Cardiac septum (tissue), 1 donor: ENCODE data around the gene DIAPH3. TPM values are rescaled to one million over a fixed set of nuclear protein-coding genes. Genes with fewer than 3 reads are reported as not detected.
"Not testable (repeated sequence)": the region's sequence is repeated elsewhere in the genome, so short reads cannot be mapped to it uniquely, and the experiment has no call there.

Source experiments
- DNase-seq: peaks from one replicate; pipeline ENCODE4 v3.0.0-alpha.2; 2020; ENCODE audit warnings: low spot score
- intact Hi-C: fragments of 100-400 bp; cut with DNase I; formaldehyde crosslinking; loops from one replicate; pipeline ENCODE4 v1.14.0; 2022
- total RNA-seq: library from RNA; stranded (reverse); fragmentation: NEBNext Ultra II Directional; extraction: Animal tissue kit (Norgen Biotek cat#: 25700); gene quantifications from one replicate; pipeline ENCODE4 v1.2.1, GENCODE V29; 2021
- donor health status: DM: no; HTN: no; CAD: no.

The DIAPH3 gene
- total RNA-seq, 1 donor from 2014 or later: 0.38 TPM

DNA sequence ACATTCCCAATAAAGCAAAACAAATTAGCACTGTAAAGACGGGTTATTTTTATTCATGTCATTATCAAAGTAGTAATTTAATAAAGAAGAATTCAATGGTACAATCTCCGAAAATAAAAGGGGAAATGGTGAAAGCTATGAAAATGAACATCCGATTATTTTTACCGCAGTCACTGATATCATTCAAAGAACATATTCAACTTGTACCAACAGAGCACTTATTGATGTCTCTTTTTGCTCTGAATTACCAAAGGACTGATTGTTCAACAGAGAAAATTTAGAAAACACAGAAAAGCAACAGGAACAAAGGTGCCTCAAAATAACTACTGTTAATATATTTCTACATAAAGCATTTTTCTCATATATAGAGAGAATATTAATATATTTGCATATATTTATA lies 119.4 kb downstream of the DIAPH3 start:
- DNase-seq: no peak
- intact Hi-C loops: no loop called here

DNA sequence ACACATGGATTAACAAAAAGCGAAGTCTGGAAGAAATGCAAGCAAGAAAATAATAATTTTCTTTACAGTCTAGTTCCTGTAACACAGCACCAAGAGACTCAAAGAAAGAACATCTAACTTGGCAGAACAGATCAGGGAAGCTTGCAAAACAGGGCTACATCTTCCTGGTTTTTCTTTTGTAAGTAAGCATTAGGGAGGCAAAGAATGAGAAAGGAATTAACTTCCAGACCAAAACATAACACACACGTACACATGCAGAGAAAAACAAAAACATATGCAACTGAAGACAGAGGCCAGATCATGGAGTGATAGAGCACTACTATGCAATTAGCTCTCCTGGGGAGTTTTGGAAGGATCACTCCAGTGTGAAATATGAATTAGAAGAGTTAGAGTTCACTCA lies 120.5 kb downstream of the DIAPH3 start:
- no peak for DNase-seq
- intact Hi-C loops: no loop called here

DNA sequence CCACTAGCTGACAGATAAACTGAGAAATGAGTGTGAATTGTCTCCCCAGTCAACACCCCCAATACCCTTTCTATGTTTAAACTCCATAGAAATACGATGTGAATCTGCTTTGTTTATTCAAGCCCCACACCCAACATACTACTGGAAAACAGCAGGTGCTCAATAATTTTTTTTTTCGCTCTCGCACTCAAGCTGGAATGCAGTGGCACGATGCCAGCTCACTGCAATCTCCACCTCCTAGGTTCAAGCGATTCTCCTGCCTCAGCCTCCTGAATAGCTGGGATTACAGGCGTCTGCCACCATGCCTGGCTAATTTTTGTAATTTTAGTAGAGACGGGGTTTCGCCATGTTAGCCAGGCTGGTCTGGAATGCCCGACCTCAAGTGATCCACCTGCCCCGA lies 123.1 kb downstream of the DIAPH3 start:
- DNase-seq, intact Hi-C loops: not testable (repeated sequence)

DNA sequence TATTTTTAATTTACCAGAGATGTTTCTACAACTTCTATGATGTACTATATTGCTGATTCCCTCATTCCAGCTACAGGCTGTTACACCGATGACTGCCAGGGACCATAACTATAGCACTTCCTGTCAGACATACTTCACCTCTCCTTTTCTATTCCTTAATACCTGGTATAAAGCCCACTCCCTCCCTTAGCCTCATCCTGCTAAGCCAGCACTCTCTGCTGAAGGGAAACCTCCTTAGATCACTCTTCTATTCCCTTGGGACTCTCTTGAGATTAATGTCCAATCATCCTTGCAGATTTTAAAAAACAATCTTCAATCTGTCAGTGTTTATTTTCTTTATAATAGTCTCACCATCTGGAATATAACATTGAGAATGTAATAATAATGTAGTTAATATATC lies 127.9 kb downstream of the DIAPH3 start:
- no peak for DNase-seq
- intact Hi-C loops: no loop called here

DNA sequence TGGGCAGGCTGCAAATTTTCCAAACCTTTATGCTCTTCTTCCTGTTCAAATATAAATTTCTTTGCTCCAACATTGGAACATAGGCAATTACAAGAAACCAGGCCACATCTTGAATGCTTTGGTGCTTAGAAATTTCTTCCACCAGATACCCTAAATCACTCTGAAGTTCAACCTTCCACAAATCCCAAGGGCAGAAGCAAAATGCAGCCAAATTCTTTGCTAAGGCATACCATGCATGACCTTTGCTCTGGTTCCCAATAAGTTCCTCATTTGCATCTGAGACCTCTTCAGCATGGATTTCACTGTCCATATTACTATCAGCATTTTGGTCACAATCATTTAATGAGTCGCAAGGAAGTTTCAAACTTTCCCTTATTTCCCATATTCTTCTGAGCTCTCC lies 130.9 kb downstream of the DIAPH3 start:
- DNase-seq: no peak
- intact Hi-C loops: no loop called here

DNA sequence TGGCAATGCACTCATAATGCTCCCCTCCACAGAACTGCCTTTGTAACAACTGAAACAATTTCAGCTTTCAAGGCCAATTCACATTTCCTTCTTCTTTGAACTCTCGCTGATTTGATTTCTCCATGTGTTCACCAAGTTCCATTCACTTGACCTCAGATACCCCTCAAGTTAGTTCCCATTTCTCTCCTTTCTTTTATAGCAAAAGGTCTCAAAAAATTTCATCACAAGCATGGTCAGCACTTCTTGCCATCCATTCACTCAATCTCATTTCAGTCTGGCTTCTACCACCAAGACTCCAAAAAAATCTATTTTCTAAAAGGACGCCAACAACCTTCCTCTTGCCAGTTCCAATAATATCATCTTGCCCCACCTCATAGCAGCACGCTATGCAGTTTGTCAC lies 135.7 kb downstream of the DIAPH3 start:
- intact Hi-C loops: no loop called here
- no peak for DNase-seq

DNA sequence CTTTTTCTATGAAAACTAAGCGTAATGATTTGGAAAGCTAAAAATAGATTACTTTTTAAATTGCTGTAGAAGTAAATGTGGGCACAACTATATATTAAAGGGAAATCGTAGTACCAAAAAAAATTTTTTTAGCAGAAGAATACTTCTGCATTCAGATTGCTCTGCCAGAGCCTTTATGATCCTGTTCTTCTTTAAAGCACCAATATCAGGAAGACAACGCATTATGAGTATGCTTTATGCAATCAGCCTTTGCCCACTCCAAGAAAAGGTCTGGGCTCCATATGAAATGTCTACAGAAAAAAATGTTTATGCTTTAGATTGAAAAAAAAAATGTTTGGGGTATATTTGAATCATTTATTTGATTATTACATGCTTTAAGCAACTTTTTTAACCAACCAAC lies 137.4 kb downstream of the DIAPH3 start:
- DNase-seq: no peak
- intact Hi-C loops: no loop called here

DNA sequence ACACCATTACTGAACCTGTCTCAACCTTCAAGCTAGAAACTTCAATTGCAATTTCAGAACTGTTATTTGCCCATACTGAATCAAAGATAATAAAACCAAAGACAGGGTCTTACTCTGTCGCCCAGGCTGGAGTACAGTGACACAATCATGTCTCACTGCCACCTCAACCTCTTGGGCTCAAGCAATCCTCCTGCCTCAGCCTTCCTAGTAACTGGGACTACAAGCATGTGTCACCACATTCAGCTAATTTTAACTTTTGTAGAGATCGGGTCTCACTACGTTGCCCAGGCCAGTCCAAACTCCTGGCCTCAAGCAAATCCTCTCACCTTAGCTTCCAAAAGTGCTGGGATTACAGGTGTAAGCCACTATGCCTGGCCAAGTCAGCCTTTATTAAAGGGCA lies 143.4 kb downstream of the DIAPH3 start:
- no peak for DNase-seq
- intact Hi-C loops: no loop called here

DNA sequence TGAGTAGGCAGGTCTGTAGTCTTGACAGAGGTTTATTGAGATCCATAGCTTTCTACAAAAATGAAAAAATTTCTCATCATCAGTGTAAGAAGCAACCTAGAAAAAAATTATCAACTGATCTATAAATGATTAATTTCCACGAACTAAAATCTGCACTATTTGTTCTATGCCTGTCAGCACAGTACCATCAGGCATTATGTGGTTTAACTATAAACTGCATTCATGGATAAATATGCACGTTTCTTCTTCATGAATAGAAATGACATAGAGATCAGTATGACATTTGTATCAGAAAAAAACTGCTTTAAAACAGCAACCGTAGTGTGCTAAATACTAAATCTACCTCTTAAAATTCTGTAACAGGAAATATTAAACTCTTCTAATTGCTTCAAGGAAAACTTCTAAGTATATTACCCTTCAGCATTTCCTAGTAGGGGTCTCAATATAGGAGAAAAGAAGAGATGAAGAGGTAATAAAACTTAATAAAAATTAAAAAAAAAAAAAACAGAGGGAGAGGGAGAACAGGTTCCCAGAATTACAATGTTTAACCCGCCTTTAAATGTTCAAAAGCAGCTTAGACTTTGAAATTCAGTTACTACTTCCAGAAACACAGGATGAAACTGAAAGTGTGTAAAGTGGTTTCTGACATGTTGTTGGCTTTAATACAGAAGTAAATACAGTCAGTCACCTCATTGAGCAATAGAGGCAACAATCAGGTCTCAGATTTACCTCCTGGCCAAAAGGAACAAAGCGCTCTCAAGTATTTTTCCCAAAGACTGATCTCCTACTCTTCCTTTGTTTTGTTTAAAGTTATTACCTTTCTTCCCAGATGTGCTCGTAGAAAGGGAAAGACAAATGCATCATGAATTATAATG lies 144.4 kb downstream of the DIAPH3 start:
- DNase-seq: no peak
- intact Hi-C loops: no loop called here

DNA sequence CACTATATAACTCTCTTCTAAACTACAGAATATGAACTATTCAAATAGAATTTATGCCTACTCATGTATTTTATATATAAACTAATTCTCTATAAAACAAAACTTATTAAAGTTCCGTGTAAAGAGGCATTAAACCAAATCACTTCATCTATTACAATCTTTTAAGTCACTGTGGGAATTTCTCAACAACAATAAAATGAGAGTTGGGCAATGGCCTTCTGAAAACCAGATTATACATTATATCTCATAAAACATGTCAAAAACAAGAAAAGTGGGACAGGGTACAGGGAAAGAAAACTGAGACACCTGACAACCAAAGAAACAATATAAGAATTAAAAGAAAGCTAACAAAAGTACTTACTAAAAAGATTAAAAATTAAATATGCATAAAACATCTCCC lies 145.2 kb downstream of the DIAPH3 start:
- DNase-seq: no peak
- intact Hi-C loops: no loop called here

DNA sequence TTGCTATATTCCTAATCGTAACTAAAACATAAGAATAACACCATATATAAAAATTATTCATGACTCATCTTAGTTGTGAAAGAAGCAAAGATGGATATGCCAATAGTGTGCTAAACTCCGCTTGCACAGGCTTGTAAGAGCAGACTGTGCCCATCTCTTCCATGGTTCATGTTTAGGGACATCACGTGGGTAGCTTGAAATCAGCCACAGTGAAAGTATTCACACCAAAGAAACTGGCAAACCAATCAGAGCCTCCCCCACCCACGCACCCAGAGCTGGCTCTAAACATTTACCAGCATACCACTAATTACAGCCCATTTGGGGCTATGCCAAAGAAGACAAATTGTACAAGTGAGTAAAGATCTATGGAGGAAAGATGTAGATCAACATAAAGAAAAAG lies 147.5 kb downstream of the DIAPH3 start:
- intact Hi-C loops: no loop called here
- DNase-seq: no peak

DNA sequence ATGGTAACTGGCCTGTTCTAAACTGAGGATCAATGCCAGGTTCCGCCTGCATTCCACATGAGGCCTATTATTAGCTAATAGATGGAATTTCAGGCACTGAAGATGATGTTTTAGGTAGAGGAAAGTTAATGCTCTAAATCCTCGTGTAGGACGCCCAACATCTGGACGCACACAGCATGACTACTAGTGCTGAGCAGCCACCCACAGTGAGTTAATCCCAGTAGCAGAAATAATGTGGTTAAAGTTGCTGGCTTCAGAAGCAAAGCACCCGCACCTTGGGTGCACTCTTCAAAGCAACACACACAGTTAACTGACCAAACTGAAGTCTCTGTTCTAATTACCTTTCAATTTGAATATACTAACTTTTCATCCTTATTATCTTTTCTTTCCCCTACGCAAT lies 150.6 kb downstream of the DIAPH3 start:
- DNase-seq: no peak
- intact Hi-C loops: no loop called here

DNA sequence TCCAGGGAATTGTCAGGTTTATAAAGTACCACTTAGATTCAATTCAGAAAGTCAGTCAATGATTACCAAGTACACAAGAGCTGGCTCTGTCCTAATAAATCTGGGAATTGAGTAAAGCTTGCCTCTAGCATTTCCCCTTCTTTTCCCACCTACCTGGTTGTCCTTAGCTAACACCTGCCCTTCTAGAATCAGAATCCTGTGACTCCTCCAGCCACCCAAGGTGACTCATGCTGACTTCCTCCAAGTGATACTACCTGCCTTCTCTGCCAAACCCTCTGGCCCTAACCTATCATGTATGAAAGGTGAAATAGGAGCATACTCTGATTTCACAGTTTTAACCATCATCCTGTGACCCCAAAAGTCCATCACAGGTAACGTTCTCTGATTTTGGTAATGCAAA lies 151.2 kb downstream of the DIAPH3 start:
- no peak for DNase-seq
- intact Hi-C loops: no loop called here

DNA sequence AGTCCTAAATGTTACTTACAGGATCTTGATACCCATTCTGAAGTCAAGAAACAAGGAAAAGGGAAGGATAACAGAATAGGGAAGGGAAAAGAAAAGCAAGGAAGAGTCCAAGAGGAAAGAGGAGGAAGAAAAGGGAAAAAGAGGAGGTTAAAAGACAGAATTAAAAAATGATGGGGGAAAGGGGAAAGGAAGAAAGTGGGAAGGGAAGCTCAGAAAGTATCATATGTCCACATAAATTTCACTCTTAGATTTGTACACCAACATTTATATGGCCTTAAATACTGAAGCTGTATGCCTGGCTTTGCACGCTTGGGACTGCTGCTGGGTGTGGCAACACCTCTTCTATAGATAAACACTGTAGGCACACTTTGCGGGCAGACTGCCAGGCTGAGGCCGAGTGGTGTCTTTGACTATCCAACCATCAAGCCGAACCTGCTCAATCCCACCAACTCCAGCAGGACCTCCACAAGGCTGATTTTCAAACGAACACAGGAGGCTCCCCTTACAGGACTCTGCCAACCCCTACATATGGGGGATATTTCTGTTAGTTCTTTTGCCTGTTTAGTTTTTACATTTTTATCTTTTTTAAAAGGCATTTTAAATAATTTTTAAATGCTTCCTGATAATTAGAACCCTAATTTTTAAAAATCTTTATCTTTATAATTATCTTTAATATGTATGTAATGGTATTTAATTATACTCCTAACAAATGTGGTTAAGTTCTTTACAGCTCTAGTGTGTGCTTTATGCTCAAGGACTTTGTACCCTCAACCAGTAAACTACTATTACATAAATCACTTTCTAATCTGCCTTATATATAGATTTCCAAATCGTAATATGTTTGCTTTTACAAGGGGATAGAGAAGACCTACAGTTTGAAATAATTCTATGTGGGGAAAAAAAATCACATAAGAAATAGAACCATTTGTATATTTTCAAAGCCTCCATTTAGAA lies 154.2 kb downstream of the DIAPH3 start:
- no peak for DNase-seq
- intact Hi-C loops: no loop called here

DNA sequence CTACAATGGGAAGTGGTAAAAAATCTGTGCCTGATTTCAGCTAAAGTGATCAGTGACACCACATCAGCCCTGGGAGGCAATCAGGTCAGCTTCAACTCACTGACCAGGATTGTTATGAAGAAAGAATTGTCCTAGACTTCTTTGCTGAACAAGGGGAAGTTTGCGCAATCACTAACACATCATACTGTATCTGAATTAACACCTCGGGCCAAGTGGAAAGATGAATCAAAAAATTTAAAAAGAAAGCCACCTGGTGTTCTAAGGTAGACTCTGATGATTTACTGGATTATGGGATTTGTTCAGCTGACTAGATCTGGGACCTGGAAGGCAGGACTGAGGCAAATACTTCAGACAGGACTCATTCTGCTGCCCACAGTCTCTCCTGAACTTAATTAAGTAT lies 161.8 kb downstream of the DIAPH3 start:
- intact Hi-C loops: no loop called here
- DNase-seq: no peak

DNA sequence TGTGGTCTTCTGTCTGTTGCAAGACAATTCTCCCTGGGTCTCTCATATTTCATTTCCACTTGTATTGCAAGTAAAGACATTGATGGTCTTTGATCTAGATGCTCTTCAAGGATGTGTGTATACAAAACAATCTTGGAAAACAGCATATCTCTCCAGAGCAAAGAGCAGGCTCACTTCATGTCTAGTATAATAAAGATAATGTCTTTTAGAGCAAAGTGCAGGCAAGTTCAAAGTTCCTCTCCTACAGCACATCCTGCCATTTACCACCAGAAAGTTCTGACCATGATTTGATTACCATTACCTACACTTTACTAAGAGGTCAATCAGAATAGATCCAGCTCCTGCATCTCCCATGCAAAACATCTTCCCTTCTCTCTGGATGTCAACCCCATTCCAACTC lies 162.8 kb downstream of the DIAPH3 start:
- DNase-seq: no peak
- intact Hi-C loops: no loop called here

DNA sequence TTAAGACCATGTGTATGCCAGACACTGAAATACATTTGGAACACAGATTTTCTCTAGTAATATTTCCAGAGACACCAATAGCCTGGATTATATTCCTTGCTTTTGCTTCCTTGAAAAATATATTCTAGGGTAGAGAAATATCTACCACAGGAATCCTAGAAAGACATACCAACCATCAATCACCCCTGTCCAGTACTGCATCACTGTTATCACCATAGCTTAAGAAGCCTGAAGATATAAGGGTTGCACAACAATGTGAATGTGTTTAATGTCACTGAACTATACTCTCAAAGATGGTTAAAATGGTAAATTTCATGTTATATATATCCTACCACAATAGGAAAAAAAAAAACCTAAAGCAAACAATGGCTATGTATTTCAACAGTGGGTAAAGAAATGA lies 163.6 kb downstream of the DIAPH3 start:
- intact Hi-C loops: no loop called here
- DNase-seq: no peak

DNA sequence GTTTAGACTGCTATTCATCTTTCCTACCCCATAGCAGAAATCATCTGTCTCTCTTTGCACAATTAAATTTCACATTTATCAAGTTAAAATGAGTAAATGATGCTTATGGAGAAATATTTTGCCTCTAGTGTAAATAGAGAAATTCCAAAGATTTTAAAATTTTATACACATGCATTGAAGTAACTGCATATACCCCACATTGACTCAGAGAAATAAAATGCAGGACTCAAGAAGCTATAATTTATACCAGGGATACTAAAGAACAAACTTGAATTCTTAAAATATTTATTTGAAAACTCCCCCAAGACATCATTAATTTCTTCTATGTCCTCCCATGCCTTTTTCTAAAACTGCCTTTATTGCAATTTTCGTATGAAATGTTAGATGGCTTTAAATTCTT lies 165.8 kb downstream of the DIAPH3 start:
- DNase-seq: no peak
- intact Hi-C loops: no loop called here

DNA sequence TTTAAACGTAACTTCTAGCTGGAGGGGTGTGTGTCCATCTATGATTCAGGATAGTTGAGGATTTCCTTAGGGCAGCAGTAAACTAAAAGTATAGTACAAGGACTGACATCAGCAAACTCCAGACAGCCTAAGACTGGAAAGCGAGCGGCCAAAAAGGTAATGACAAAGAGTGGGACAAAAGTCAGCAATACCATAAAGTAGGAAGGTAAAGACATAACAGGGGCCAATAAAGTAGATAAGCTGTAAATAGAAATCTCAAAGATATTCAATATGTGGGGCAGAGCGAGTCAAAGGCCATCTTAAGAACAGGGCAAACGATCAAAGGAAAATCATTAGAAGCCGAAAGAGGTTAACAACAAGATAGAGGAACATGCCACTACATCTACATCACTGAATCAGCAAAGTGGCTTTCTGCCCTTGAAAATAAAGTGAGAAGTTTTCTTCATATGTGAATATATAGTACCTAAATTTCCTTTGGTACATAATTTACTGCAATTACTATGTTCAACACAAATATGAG lies 167.2 kb downstream of the DIAPH3 start:
- DNase-seq: no peak
- intact Hi-C loops: no loop called here

DNA sequence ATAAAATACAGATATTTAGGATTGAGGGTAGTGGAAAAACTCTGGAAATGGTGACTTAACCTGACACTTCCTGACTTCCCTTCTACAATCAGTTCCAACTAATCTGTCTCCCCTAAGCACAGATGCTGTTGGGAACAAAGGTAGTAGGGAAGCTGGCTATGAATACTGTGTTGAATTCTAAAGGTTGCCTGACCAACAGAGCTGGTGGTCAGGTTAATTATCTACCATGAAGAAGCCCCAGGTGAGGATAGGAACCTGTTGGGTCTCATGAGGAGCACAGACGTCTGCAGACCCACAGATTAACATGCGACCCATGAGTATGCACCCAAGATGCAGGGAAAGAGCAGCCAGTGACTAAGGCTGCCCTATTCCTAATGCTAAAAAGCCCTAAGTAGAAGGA lies 172.3 kb downstream of the DIAPH3 start:
- no peak for DNase-seq
- intact Hi-C loops: no loop called here
